Adrenal gland (tissue), 5 donors: ENCODE measurements around the gene FSTL1.

Experiments used
- POLR2A ChIP-seq, 2 donors: fragments of 450-650 bp; IDR thresholded peaks; one replicate each; pipeline ENCODE4 v1.6.1; 2017; ENCODE audit warnings: antibody characterized with exemption in 2 of 2, mild to moderate bottlenecking in 2 of 2, moderate library complexity in 1 of 2
- TF ChIP-seq, protein P1 (sequence below), 6 experiments: fragments of 450-650 bp in 4 of 6; fragments of 200-600 bp in 2 of 6; sonication (generic) in 1 of 6; IDR thresholded peaks; 1 replicate in 5 of 6; 2 replicates in 1 of 6; pipeline versions ENCODE4 v1.5.1 to v1.8.0; 2016 to 2021; ENCODE audit warnings: antibody characterized with exemption in 6 of 6, mild to moderate bottlenecking in 2 of 6, moderate library complexity in 1 of 6
- donor health status: DM: no; HTN: no; CAD: no.

DNA sequence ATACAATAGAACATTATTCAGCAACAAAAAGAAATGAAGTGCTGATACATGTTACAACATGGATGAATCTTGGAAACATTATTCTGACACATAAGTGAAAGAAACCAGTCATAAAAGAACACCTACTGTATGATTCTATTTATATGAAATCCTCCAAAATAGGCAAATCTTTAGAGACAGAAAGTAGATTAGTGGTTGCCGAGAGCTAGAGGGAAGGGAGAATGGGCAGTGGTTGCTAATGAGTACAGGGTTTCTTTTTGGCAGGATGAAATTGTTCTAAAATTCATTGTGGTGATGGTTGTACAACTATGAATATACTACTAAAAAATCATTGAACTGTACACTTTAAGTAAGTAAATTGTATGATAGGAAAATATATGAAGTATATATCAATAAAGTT lies 95.3 kb downstream of the FSTL1 start:
- TF ChIP-seq, protein P1, sequence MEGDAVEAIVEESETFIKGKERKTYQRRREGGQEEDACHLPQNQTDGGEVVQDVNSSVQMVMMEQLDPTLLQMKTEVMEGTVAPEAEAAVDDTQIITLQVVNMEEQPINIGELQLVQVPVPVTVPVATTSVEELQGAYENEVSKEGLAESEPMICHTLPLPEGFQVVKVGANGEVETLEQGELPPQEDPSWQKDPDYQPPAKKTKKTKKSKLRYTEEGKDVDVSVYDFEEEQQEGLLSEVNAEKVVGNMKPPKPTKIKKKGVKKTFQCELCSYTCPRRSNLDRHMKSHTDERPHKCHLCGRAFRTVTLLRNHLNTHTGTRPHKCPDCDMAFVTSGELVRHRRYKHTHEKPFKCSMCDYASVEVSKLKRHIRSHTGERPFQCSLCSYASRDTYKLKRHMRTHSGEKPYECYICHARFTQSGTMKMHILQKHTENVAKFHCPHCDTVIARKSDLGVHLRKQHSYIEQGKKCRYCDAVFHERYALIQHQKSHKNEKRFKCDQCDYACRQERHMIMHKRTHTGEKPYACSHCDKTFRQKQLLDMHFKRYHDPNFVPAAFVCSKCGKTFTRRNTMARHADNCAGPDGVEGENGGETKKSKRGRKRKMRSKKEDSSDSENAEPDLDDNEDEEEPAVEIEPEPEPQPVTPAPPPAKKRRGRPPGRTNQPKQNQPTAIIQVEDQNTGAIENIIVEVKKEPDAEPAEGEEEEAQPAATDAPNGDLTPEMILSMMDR (IDR thresholded peaks at IDR 0.05): no peak
- TF ChIP-seq POLR2A (IDR thresholded peaks at IDR 0.05): no peak
